ENCODE measurements around the gene ISM1.

The ISM1 gene

GRCh38 chr20:13236990-13237720 is 16.1 kb downstream of the ISM1 start:
- Histone ChIP-seq H3K4me1 (ENCODE audit: control insufficient read depth, insufficient read depth, low read length) (no peaks in the 10 kb centered on the region), H3K36me3 (ENCODE audit: control insufficient read depth, insufficient read depth, low read length) (no peaks in the 10 kb centered on the region), H3K27ac (ENCODE audit: low read depth, low read length) (no peak overlapping the region), H3K9ac (ENCODE audit: low read length) (no peak overlapping the region), H3K27me3 (ENCODE audit: control insufficient read depth, insufficient read depth, low read length) (no peaks in the 10 kb centered on the region), H3K9me3 (ENCODE audit: control insufficient read depth, insufficient read depth, low read depth, low read length) (no peaks in the 10 kb centered on the region), H3K4me3 (ENCODE audit: low read depth, low read length) (no peak overlapping the region)

GRCh38 chr20:13238001-13238653 is 17.1 kb downstream of the ISM1 start:
- no peak overlapping the region for H3K4me3 ChIP-seq (ENCODE audit: low read depth, low read length)
- no peaks in the 10 kb centered on the region for H3K9me3 ChIP-seq (ENCODE audit: control insufficient read depth, insufficient read depth, low read depth, low read length)
- no peaks in the 10 kb centered on the region for H3K4me1 ChIP-seq (ENCODE audit: control insufficient read depth, insufficient read depth, low read length)
- H3K36me3 ChIP-seq (ENCODE audit: control insufficient read depth, insufficient read depth, low read length) = no peaks in the 10 kb centered on the region
- H3K27me3 ChIP-seq (ENCODE audit: control insufficient read depth, insufficient read depth, low read length) = no peaks in the 10 kb centered on the region
- no peak overlapping the region for H3K27ac ChIP-seq (ENCODE audit: low read depth, low read length)
- no peak overlapping the region for H3K9ac ChIP-seq (ENCODE audit: low read length)

GRCh38 chr20:13243826-13244376 is 22.8 kb downstream of the ISM1 start:
- Histone ChIP-seq H3K4me3 (ENCODE audit: low read depth, low read length) (no peak overlapping the region), H3K27me3 (ENCODE audit: control insufficient read depth, insufficient read depth, low read length) (no peaks in the 10 kb centered on the region), H3K36me3 (ENCODE audit: control insufficient read depth, insufficient read depth, low read length) (no peaks in the 10 kb centered on the region), H3K9ac (ENCODE audit: low read length) (no peak overlapping the region), H3K4me1 (ENCODE audit: control insufficient read depth, insufficient read depth, low read length) (peaks cover 9% of the 10 kb centered on the region), H3K9me3 (ENCODE audit: control insufficient read depth, insufficient read depth, low read depth, low read length) (no peaks in the 10 kb centered on the region), H3K27ac (ENCODE audit: low read depth, low read length) (no peak overlapping the region)

- H3K36me3 ChIP-seq (ENCODE audit: control insufficient read depth, insufficient read depth, low read length) = no peaks in the 10 kb centered on the region
- no peak overlapping the region for H3K27ac ChIP-seq (ENCODE audit: low read depth, low read length)
Observed at GRCh38 chr20:13245250-13245723, 24.2 kb downstream of the ISM1 start.

GRCh38 chr20:13249118-13249797 is 28.2 kb downstream of the ISM1 start:
- H3K36me3 ChIP-seq (ENCODE audit: control insufficient read depth, insufficient read depth, low read length) = no peaks in the 10 kb centered on the region
- peaks cover 9% of the 10 kb centered on the region for H3K4me1 ChIP-seq (ENCODE audit: control insufficient read depth, insufficient read depth, low read length)
- no peak overlapping the region for H3K9ac ChIP-seq (ENCODE audit: low read length)
- no peaks in the 10 kb centered on the region for H3K9me3 ChIP-seq (ENCODE audit: control insufficient read depth, insufficient read depth, low read depth, low read length)
- no peaks in the 10 kb centered on the region for H3K27me3 ChIP-seq (ENCODE audit: control insufficient read depth, insufficient read depth, low read length)
- H3K4me3 ChIP-seq (ENCODE audit: low read depth, low read length) = no peak overlapping the region
- H3K27ac ChIP-seq (ENCODE audit: low read depth, low read length) = no peak overlapping the region

More at GRCh38 chr20:13245250-13245723, 24.2 kb downstream of the ISM1 start:
- H3K9me3 ChIP-seq (ENCODE audit: control insufficient read depth, insufficient read depth, low read depth, low read length) = no peaks in the 10 kb centered on the region
- H3K4me3 ChIP-seq (ENCODE audit: low read depth, low read length) = no peak overlapping the region
- H3K27me3 ChIP-seq (ENCODE audit: control insufficient read depth, insufficient read depth, low read length) = no peaks in the 10 kb centered on the region
- H3K9ac ChIP-seq (ENCODE audit: low read length) = no peak overlapping the region
- H3K4me1 ChIP-seq (ENCODE audit: control insufficient read depth, insufficient read depth, low read length) = peaks cover 9% of the 10 kb centered on the region

- H3K4me1 ChIP-seq (ENCODE audit: control insufficient read depth, insufficient read depth, low read length) = peaks cover 9% of the 10 kb centered on the region
- H3K27me3 ChIP-seq (ENCODE audit: control insufficient read depth, insufficient read depth, low read length) = no peaks in the 10 kb centered on the region
- no peak overlapping the region for H3K27ac ChIP-seq (ENCODE audit: low read depth, low read length)
Observed at GRCh38 chr20:13249798-13250170, 28.7 kb downstream of the ISM1 start.

GRCh38 chr20:13250251-13250650 is 29.2 kb downstream of the ISM1 start:
- Histone ChIP-seq H3K9me3 (ENCODE audit: control insufficient read depth, insufficient read depth, low read depth, low read length) (no peaks in the 10 kb centered on the region), H3K36me3 (ENCODE audit: control insufficient read depth, insufficient read depth, low read length) (no peaks in the 10 kb centered on the region), H3K27ac (ENCODE audit: low read depth, low read length) (no peak overlapping the region), H3K27me3 (ENCODE audit: control insufficient read depth, insufficient read depth, low read length) (no peaks in the 10 kb centered on the region), H3K4me1 (ENCODE audit: control insufficient read depth, insufficient read depth, low read length) (peaks cover 9% of the 10 kb centered on the region), H3K4me3 (ENCODE audit: low read depth, low read length) (no peak overlapping the region), H3K9ac (ENCODE audit: low read length) (no peak overlapping the region)

More at GRCh38 chr20:13249798-13250170, 28.7 kb downstream of the ISM1 start:
- no peaks in the 10 kb centered on the region for H3K36me3 ChIP-seq (ENCODE audit: control insufficient read depth, insufficient read depth, low read length)
- H3K9ac ChIP-seq (ENCODE audit: low read length) = no peak overlapping the region
- H3K4me3 ChIP-seq (ENCODE audit: low read depth, low read length) = no peak overlapping the region
- H3K9me3 ChIP-seq (ENCODE audit: control insufficient read depth, insufficient read depth, low read depth, low read length) = no peaks in the 10 kb centered on the region

GRCh38 chr20:13251106-13251903 is 30.2 kb downstream of the ISM1 start:
- Histone ChIP-seq H3K9ac (ENCODE audit: low read length) (no peak overlapping the region), H3K27me3 (ENCODE audit: control insufficient read depth, insufficient read depth, low read length) (no peaks in the 10 kb centered on the region), H3K4me1 (ENCODE audit: control insufficient read depth, insufficient read depth, low read length) (peaks cover 9% of the 10 kb centered on the region)

GRCh38 chr20:13251904-13252297 is 30.8 kb downstream of the ISM1 start:
- Histone ChIP-seq H3K27me3 (ENCODE audit: control insufficient read depth, insufficient read depth, low read length) (no peaks in the 10 kb centered on the region), H3K4me3 (ENCODE audit: low read depth, low read length) (no peak overlapping the region), H3K27ac (ENCODE audit: low read depth, low read length) (no peak overlapping the region), H3K4me1 (ENCODE audit: control insufficient read depth, insufficient read depth, low read length) (peaks cover 9% of the 10 kb centered on the region), H3K9me3 (ENCODE audit: control insufficient read depth, insufficient read depth, low read depth, low read length) (no peaks in the 10 kb centered on the region), H3K9ac (ENCODE audit: low read length) (no peak overlapping the region), H3K36me3 (ENCODE audit: control insufficient read depth, insufficient read depth, low read length) (no peaks in the 10 kb centered on the region)

More at GRCh38 chr20:13251106-13251903, 30.2 kb downstream of the ISM1 start:
- no peaks in the 10 kb centered on the region for H3K9me3 ChIP-seq (ENCODE audit: control insufficient read depth, insufficient read depth, low read depth, low read length)
- H3K27ac ChIP-seq (ENCODE audit: low read depth, low read length) = no peak overlapping the region
- no peaks in the 10 kb centered on the region for H3K36me3 ChIP-seq (ENCODE audit: control insufficient read depth, insufficient read depth, low read length)
- no peak overlapping the region for H3K4me3 ChIP-seq (ENCODE audit: low read depth, low read length)

- Histone ChIP-seq H3K4me1 (ENCODE audit: control insufficient read depth, insufficient read depth, low read length) (no peaks in the 10 kb centered on the region), H3K27me3 (ENCODE audit: control insufficient read depth, insufficient read depth, low read length) (no peaks in the 10 kb centered on the region), H3K9ac (ENCODE audit: low read length) (no peak overlapping the region), H3K36me3 (ENCODE audit: control insufficient read depth, insufficient read depth, low read length) (no peaks in the 10 kb centered on the region), H3K27ac (ENCODE audit: low read depth, low read length) (no peak overlapping the region), H3K9me3 (ENCODE audit: control insufficient read depth, insufficient read depth, low read depth, low read length) (no peaks in the 10 kb centered on the region), H3K4me3 (ENCODE audit: low read depth, low read length) (no peak overlapping the region)
Observed at GRCh38 chr20:13255356-13255755, 34.3 kb downstream of the ISM1 start.
